Hepatocyte (in vitro differentiated cells): ENCODE measurements around the gene VASN.

Experiments used
- CTCF ChIP-seq: fragments of 200-600 bp; sonication (generic); IDR thresholded peaks from 2 replicates; pipeline ENCODE4 v1.5.1; 2016; ENCODE audit warnings: antibody characterized with exemption, mild to moderate bottlenecking; ENCODE audit not compliant: poor library complexity
- EZH2 ChIP-seq: fragments of 200-600 bp; sonication (generic); IDR thresholded peaks from 2 replicates; pipeline ENCODE4 v1.6.1; 2016; ENCODE audit warnings: antibody characterized with exemption, mild to moderate bottlenecking, borderline replicate concordance

DNA sequence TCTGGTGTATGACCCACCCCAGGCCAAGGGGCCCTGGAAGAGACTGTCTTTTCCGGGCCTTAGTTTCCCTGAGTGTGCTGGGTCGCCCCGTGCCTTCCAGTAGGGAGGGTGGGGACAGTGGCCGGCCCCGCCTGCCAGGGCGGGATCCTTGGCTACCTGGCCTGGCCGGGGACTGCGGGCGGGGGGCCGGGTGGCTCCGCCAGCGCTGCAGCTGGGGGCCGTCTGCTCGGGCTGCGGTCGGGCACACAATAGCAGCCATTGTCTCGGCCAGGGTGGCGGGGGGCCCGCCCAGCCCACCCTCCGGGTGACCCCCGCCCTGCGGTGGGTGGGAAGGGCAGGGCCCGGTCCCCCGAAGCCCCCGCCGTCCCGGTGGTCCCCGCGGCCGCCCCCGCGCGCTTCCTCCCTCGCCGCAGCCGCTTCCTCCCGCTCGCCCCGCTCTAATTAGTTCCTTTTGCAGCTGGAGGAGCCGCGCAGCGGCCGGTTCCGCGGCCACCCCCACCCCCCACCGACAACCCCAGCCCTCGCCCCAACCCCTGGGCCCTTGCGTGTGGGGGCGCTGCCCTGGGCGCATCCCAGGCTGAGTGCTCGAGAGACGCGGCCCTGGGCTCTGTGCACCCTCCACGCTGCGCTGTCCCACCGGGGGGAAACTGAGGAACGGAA, 44.1 kb upstream of the VASN start:
- no peak for TF ChIP-seq CTCF
- TF ChIP-seq EZH2 = no peak
